ENCODE data around the gene ZNF792. TPM values are rescaled to one million over a fixed set of nuclear protein-coding genes. Genes with fewer than 3 reads are reported as not detected.

Gene ZNF792
- total and polyA plus RNA-seq, 2 of the 8 experiments (the other 6 are each of a cell fraction or from before 2014, with no cell fraction given), result 2.5 to 7.2 TPM

DNA sequence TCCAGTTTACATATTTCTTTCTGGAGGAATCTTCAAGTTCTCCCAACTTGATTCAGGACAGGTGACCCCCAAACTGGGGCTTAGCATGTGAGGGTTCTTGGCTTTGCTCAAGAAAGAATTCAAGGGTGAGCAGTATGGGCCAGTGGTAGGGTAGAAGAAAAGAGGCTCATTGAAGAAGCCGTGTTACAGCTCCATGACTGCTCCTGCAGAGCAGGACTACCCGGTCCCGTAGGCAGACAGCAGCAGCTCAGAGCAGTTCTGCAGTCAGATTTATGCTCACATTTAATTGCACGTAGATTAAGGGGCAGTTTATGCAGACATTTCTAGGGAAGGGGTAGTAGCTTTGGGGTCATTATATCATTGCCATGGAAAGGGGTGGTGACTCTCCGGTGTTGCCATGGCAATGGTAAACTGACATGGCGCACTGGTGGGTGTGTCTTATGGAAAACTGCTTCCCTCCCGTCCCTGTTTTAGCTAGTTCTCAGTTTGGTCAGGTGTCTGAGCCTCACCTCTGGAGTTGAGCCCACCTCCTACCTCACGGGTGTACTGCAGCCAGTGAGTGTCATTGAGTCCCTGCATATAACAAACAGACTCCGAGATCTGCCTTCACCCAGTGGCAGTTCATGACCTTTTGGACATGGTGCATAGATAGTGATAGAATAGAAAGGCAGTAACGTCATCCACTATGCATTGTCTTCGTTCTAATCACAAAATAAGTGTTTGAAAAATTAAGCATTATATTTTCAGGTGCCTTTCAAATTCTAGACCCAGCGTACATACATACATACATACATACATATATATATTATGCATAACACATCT lies 16.0 kb upstream of the ZNF792 start:
- H3K4me2 ChIP-seq (ENCODE audit: insufficient read depth in 1 of 2, low read depth in 2 of 2, low read length in 2 of 2), result no peak overlapping the region
- no peak overlapping the region for H3K27ac ChIP-seq (ENCODE audit: low read depth, low read length)
- no peaks in the 10 kb centered on the region for H3K9me3 ChIP-seq (ENCODE audit: insufficient read depth in 2 of 2, low read depth in 1 of 2, low read length in 1 of 2)
- no peak overlapping the region for H3K23ac ChIP-seq (ENCODE audit: insufficient read length)
- H3K4me1 ChIP-seq (replicated peaks in 1 of 4; ENCODE audit: control insufficient read depth in 3 of 4, insufficient read depth in 4 of 4, low read length in 3 of 4), result no peaks in the 10 kb centered on the region; a peak in 1 of 7 replicates
- no peaks in the 10 kb centered on the region for H4K20me1 ChIP-seq (replicated peaks in 1 of 2; ENCODE audit: control insufficient read depth in 1 of 2, insufficient read depth in 2 of 2, low read length in 2 of 2)
- ChIA-PET CTCF (ENCODE audit: partially characterized antibody) (interaction anchor here (0.9 to 15.1 kb wide), 8 partner anchors 22 to 154 kb away, joined by 3 to 174 read pairs (median 4); partner anchors contain the start of gene LGI4), POLR2A (ENCODE audit: partially characterized antibody) (interaction anchor here (1.5 to 2.0 kb wide), 2 partner anchors 17 to 19 kb away, joined by 5 to 8 read pairs; no protein-coding TSS in a partner anchor)
- H2BK5ac ChIP-seq (ENCODE audit: low read depth, low read length), result no peak overlapping the region
- WGBS, 2 experiments (ENCODE audit: extremely low coverage in 1 of 2, insufficient coverage in 1 of 2, insufficient read length in 1 of 2, insufficient replicate concordance in 2 of 2, low coverage in 1 of 2, low lambda C conversion rate in 2 of 2, missing lambda C conversion rate in 1 of 2), result 88% methylated on average over 12 of the region's 12 CpGs; no CpG with 5 or more reads in 1 of the 2 experiments
- no peak overlapping the region for H3K18ac ChIP-seq (ENCODE audit: extremely low read depth, low read length)
- H2BK120ac ChIP-seq (replicated peaks; ENCODE audit: low read depth, low read length), result no peak overlapping the region
- FAIRE-seq, result no peak
- H2BK12ac ChIP-seq (ENCODE audit: low read depth, low read length), result no peak overlapping the region
- H3K79me2 ChIP-seq (ENCODE audit: control insufficient read depth in 1 of 2, insufficient read depth in 2 of 2, low read length in 2 of 2), result no peaks in the 10 kb centered on the region
- no peak overlapping the region for H3K14ac ChIP-seq (ENCODE audit: insufficient read length)
- DNase-seq (ENCODE audit: low read depth in 1 of 2, low spot score in 2 of 2), result no peak
- no peaks in the 10 kb centered on the region for H3K27me3 ChIP-seq (replicated peaks in 1 of 4; ENCODE audit: control insufficient read depth in 3 of 4, extremely low read depth in 1 of 4, insufficient read depth in 3 of 4, low read length in 3 of 4)
- no peak overlapping the region for H2BK15ac ChIP-seq (ENCODE audit: low read length)
- H3K56ac ChIP-seq (replicated peaks; ENCODE audit: insufficient read length, low read depth, low read length), result no peak overlapping the region
- H3K4me3 ChIP-seq (ENCODE audit: extremely low read depth in 1 of 4, insufficient read depth in 2 of 4, low read depth in 3 of 4, low read length in 4 of 4), result no peak overlapping the region
- no peak overlapping the region for H4K5ac ChIP-seq (ENCODE audit: insufficient read length, low read depth, low read length)
- H3K4ac ChIP-seq (replicated peaks; ENCODE audit: insufficient read length, low read depth, low read length), result no peak overlapping the region
- no peak overlapping the region for H2AFZ ChIP-seq (ENCODE audit: low read length)
- H3K79me1 ChIP-seq (ENCODE audit: low read depth, low read length), result no peaks in the 10 kb centered on the region
- H4K91ac ChIP-seq (replicated peaks; ENCODE audit: insufficient read length, low read length), result no peak overlapping the region
- H3K9ac ChIP-seq (replicated peaks in 1 of 4; ENCODE audit: extremely low read depth in 1 of 4, low read depth in 3 of 4, low read length in 3 of 4), result no peak overlapping the region
- H3K36me3 ChIP-seq (ENCODE audit: control insufficient read depth in 2 of 4, insufficient read depth in 4 of 4, low read length in 3 of 4), result no peaks in the 10 kb centered on the region
- H2AK5ac ChIP-seq (ENCODE audit: low read depth, low read length), result no peak overlapping the region
- no peak overlapping the region for H4K8ac ChIP-seq (ENCODE audit: extremely low read depth, insufficient read depth, low read length)
- no peaks in the 10 kb centered on the region for H3K23me2 ChIP-seq (ENCODE audit: low read depth, low read length)
- no peak overlapping the region for H2BK20ac ChIP-seq (ENCODE audit: low read length)
- TF ChIP-seq SRF (IDR thresholded peaks at IDR 0.05; ENCODE audit: low read depth, low read length) (no peak), SIX5 (IDR thresholded peaks at IDR 0.05; ENCODE audit: low read depth, low read length) (no peak), TEAD4 (IDR thresholded peaks at IDR 0.05; ENCODE audit: low read depth, low read length) (no peak), SP2 (IDR thresholded peaks at IDR 0.05; ENCODE audit: low read length) (no peak), CHD2 (IDR thresholded peaks at IDR 0.05; ENCODE audit: low read length) (no peak), EP300 (IDR thresholded peaks at IDR 0.05; ENCODE audit: borderline replicate concordance in 1 of 2, low read depth in 2 of 2, low read length in 2 of 2) (no peak), JUND (IDR thresholded peaks at IDR 0.05; ENCODE audit: low read length) (no peak), RBBP5 (IDR thresholded peaks at IDR 0.05; ENCODE audit: borderline replicate concordance, low read depth, low read length) (no peak), EGR1 (IDR thresholded peaks at IDR 0.05; ENCODE audit: borderline replicate concordance, low read depth, low read length) (no peak), CTBP2 (IDR thresholded peaks at IDR 0.05; ENCODE audit: borderline replicate concordance, insufficient read depth, insufficient read length, low read length) (no peak)
- TF ChIP-seq, protein P1, sequence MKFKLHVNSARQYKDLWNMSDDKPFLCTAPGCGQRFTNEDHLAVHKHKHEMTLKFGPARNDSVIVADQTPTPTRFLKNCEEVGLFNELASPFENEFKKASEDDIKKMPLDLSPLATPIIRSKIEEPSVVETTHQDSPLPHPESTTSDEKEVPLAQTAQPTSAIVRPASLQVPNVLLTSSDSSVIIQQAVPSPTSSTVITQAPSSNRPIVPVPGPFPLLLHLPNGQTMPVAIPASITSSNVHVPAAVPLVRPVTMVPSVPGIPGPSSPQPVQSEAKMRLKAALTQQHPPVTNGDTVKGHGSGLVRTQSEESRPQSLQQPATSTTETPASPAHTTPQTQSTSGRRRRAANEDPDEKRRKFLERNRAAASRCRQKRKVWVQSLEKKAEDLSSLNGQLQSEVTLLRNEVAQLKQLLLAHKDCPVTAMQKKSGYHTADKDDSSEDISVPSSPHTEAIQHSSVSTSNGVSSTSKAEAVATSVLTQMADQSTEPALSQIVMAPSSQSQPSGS (IDR thresholded peaks at IDR 0.05; ENCODE audit: low read length), result no peak

Measured in H1 (cell line).